ENCODE results near the gene RFX4.
"Not testable (repeated sequence)": the region's sequence is repeated elsewhere in the genome, so short reads cannot be mapped to it uniquely, and the experiment has no call there.

Gene RFX4

GRCh38 chr12:106602076-106602475, 19.3 kb downstream of the RFX4 start:
- TF ChIP-seq CTCF (IDR thresholded peaks at IDR 0.05; ENCODE audit: insufficient read depth, low read depth, low read length, missing control alignments): no peak
- no peak for DNase-seq (ENCODE audit: low read depth)
- H3K4me3 ChIP-seq (ENCODE audit: low read depth, low read length): no peak overlapping the region

GRCh38 chr12:106605254-106605653, 22.4 kb downstream of the RFX4 start:
- TF ChIP-seq CTCF (IDR thresholded peaks at IDR 0.05; ENCODE audit: insufficient read depth, low read depth, low read length, missing control alignments): no peak
- no peak overlapping the region for H3K4me3 ChIP-seq (ENCODE audit: low read depth, low read length)
- DNase-seq (ENCODE audit: low read depth): no peak

- H3K4me3 ChIP-seq (ENCODE audit: low read depth, low read length); DNase-seq (ENCODE audit: low read depth): not testable (repeated sequence)
These were observed 37.8 kb downstream of the RFX4 start for GRCh38 chr12:106620588-106620987.

- DNase-seq (ENCODE audit: low read depth): no peak
- no peak overlapping the region for H3K4me3 ChIP-seq (ENCODE audit: low read depth, low read length)
- TF ChIP-seq CTCF (IDR thresholded peaks at IDR 0.05; ENCODE audit: insufficient read depth, low read depth, low read length, missing control alignments): no peak
These were observed 43.2 kb downstream of the RFX4 start for GRCh38 chr12:106625976-106626375.

- TF ChIP-seq CTCF (IDR thresholded peaks at IDR 0.05; ENCODE audit: insufficient read depth, low read depth, low read length, missing control alignments): no peak
- DNase-seq (ENCODE audit: low read depth): no peak
- H3K4me3 ChIP-seq (ENCODE audit: low read depth, low read length): no peak overlapping the region
These were observed 47.2 kb downstream of the RFX4 start for GRCh38 chr12:106629797-106630659.

- DNase-seq (ENCODE audit: low read depth): no peak
- TF ChIP-seq CTCF (IDR thresholded peaks at IDR 0.05; ENCODE audit: insufficient read depth, low read depth, low read length, missing control alignments): no peak
These were observed 48.3 kb downstream of the RFX4 start for GRCh38 chr12:106631150-106631549.

GRCh38 chr12:106631797-106632196, 49.0 kb downstream of the RFX4 start:
- H3K4me3 ChIP-seq (ENCODE audit: low read depth, low read length): no peak overlapping the region
- TF ChIP-seq CTCF (IDR thresholded peaks at IDR 0.05; ENCODE audit: insufficient read depth, low read depth, low read length, missing control alignments): no peak
- DNase-seq (ENCODE audit: low read depth): no peak

More at GRCh38 chr12:106631150-106631549, 48.3 kb downstream of the RFX4 start:
- H3K4me3 ChIP-seq (ENCODE audit: low read depth, low read length): no peak overlapping the region
